Uterus (tissue), 4 donors: Measurements from ENCODE around the gene PSMB3. TPM values are rescaled to one million over a fixed set of nuclear protein-coding genes. Genes with fewer than 3 reads are reported as not detected.

Source experiments
- DNase-seq, 2 donors: peaks; one replicate each; pipeline ENCODE4 v3.0.0-alpha.2; 2019 to 2020
- H3K27ac ChIP-seq, 2 donors: fragments of 200-600 bp; sonication (generic); 1 replicate in 1 of 2; 2 replicates in 1 of 2; pipeline ENCODE4 v1.5.1; 2016 to 2018
- H3K27me3 ChIP-seq, 2 donors: fragments of 200-600 bp; sonication (generic); one replicate each; pipeline ENCODE4 v1.5.1; 2018 to 2019; ENCODE audit warnings: control low read depth in 1 of 2
- H3K36me3 ChIP-seq, 2 donors: fragments of 200-600 bp; sonication (generic); one replicate each; pipeline ENCODE4 v1.5.1; 2019; ENCODE audit warnings: control low read depth in 1 of 2
- H3K4me1 ChIP-seq, 2 donors: fragments of 200-600 bp; sonication (generic); one replicate each; pipeline ENCODE4 v1.5.1; 2018 to 2019; ENCODE audit warnings: control low read depth in 1 of 2
- H3K4me3 ChIP-seq, 2 donors: fragments of 200-600 bp; sonication (generic); 1 replicate in 1 of 2; 2 replicates in 1 of 2; pipeline ENCODE4 v1.5.1; 2018 to 2019; ENCODE audit warnings: mild to moderate bottlenecking in 1 of 2
- H3K9me3 ChIP-seq, 2 donors: fragments of 200-600 bp; sonication (generic); one replicate each; pipeline ENCODE4 v1.5.1; 2019; ENCODE audit warnings: control low read depth in 1 of 2
- CTCF ChIP-seq, 4 experiments: fragments of 200-600 bp in 2 of 4; fragments of 450-650 bp in 2 of 4; sonication (generic) in 2 of 4; IDR thresholded peaks; one replicate each; pipeline ENCODE4 v1.5.1; 2016 to 2019; ENCODE audit warnings: antibody characterized with exemption in 4 of 4, mild to moderate bottlenecking in 2 of 4, moderate library complexity in 1 of 4
- POLR2A ChIP-seq, 2 donors: fragments of 450-650 bp; IDR thresholded peaks; one replicate each; pipeline ENCODE4 v1.6.1; 2016; ENCODE audit warnings: antibody characterized with exemption in 2 of 2, mild to moderate bottlenecking in 1 of 2, moderate library complexity in 1 of 2
- intact Hi-C: fragments of 100-400 bp; cut with DNase I; formaldehyde crosslinking; loops from one replicate; pipeline ENCODE4 v1.15.1; 2023; ENCODE audit warnings: low total_unique reads
- total RNA-seq, 4 donors: library from RNA; depleted of rRNA in 3 of 4; stranded (reverse); fragments of >200 nt in 3 of 4; gene quantifications; one replicate each; pipeline versions ENCODE4 v1.1.0 to v1.2.4, GENCODE V29; 2014 to 2023
- donor health status: DM: yes; HTN: yes; CAD: no.

Gene PSMB3
- total RNA-seq, 4 donors from 2014 or later = 91.6 to 285 (median 101) TPM

- Histone ChIP-seq H3K4me3 (no peak overlapping the region), H3K36me3 (no peaks in the 10 kb centered on the region), H3K27me3 (no peaks in the 10 kb centered on the region), H3K4me1 (no peaks in the 10 kb centered on the region), H3K27ac (peak overlapping the region in 1 of 2 donors; percentile 13), H3K9me3 (no peaks in the 10 kb centered on the region)
- DNase-seq = peak; percentile 62 to 69
- TF ChIP-seq POLR2A (IDR thresholded peaks at IDR 0.05) (no peak), CTCF (IDR thresholded peaks at IDR 0.05) (peak; percentile 87 to 98 (median 92))
- intact Hi-C loops = loop anchor here (5.0 kb wide), 1 partner anchor 58 kb away; no protein-coding TSS in a partner anchor
Observed at GRCh38 chr17:38735161-38735997, 17.2 kb upstream of the PSMB3 start.

- H3K4me3 ChIP-seq = no peak overlapping the region
- no peak for TF ChIP-seq POLR2A (IDR thresholded peaks at IDR 0.05)
- no peak for TF ChIP-seq CTCF (IDR thresholded peaks at IDR 0.05)
- peaks cover 4 to 13% of the 10 kb centered on the region in 2 donors for H3K4me1 ChIP-seq
- H3K27me3 ChIP-seq = no peaks in the 10 kb centered on the region
- intact Hi-C loops = loop anchor here (5.0 kb wide), 1 partner anchor 61 kb away; no protein-coding TSS in a partner anchor
- H3K27ac ChIP-seq = no peak overlapping the region
- no peak for DNase-seq
- no peaks in the 10 kb centered on the region for H3K9me3 ChIP-seq
- no peaks in the 10 kb centered on the region for H3K36me3 ChIP-seq
Observed at GRCh38 chr17:38738007-38738662, 14.4 kb upstream of the PSMB3 start.

DNA sequence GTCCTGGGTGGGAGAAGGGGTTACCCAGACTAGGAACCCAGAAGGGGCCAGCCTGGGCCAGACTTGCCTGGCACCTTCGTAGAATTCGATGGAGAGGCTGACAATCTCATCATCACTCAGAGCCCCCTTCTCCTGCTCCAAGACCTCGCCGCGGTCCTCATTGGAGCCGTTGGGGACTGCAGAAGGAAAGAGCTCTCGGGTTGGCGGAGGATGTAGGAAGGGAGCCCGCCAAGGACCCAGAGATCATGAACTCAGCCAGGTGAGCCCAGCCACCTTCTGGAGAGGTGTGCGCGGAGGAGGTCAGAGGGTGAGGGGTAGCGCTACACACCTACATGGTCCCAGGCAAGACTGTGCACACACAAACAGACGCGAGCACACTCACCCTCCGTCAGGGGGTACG is 13.9 kb upstream of the PSMB3 start:
- Histone ChIP-seq H3K27ac (no peak overlapping the region), H3K9me3 (no peaks in the 10 kb centered on the region), H3K27me3 (no peaks in the 10 kb centered on the region), H3K4me1 (peaks cover 4 to 13% of the 10 kb centered on the region in 2 donors), H3K4me3 (no peak overlapping the region), H3K36me3 (no peaks in the 10 kb centered on the region)
- TF ChIP-seq POLR2A (IDR thresholded peaks at IDR 0.05) = no peak
- intact Hi-C loops = loop anchor here (5.0 kb wide), 1 partner anchor 61 kb away; no protein-coding TSS in a partner anchor
- DNase-seq = no peak

DNA sequence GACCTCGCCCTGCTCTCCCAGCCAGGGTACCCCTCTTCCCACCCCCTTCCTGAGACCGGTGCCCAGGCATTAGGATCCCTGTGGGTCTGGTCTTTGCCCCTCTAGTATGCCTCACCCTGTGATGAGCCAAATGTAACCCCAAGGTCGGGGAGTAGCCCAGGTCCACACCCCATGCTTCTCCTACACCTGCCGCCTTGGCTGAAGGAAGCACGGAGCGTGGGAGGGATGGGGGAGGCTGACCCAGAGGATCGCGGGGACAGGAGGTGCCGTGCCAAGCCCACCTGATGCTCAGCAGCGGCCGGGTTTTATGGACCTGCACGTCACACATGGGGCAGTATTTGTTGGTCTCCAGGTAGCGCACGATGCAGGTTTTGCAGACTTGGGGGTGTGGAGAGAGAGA is 13.2 kb upstream of the PSMB3 start:
- no peaks in the 10 kb centered on the region for H3K27me3 ChIP-seq
- no peaks in the 10 kb centered on the region for H3K9me3 ChIP-seq
- DNase-seq = no peak
- peaks cover 4 to 13% of the 10 kb centered on the region in 2 donors for H3K4me1 ChIP-seq
- H3K36me3 ChIP-seq = no peaks in the 10 kb centered on the region
- intact Hi-C loops = loop anchor here (5.0 kb wide), 1 partner anchor 62 kb away; no protein-coding TSS in a partner anchor
- TF ChIP-seq CTCF (IDR thresholded peaks at IDR 0.05) = no peak
- TF ChIP-seq POLR2A (IDR thresholded peaks at IDR 0.05) = no peak
- H3K4me3 ChIP-seq = no peak overlapping the region
- H3K27ac ChIP-seq = no peak overlapping the region

DNA sequence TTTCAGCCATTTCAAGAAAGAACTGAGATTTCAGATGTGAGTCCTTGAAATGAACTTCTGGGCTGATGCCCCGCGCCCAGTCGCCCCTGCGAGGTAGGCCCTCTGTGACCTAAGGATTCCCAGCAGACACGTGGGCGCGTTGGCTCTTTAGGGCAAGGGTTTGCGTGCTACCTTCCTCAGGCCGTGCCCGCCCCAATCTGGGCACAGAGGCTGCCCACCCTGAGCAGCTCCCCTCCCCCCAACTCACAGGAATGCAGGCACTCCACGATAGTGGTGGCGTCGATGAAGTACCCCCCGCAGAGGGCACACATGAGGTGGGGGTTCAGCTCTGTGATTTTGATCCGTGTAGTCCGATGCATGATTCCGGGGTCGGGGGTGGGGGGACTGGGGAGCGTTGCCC is 12.5 kb upstream of the PSMB3 start:
- H3K9me3 ChIP-seq = no peaks in the 10 kb centered on the region
- DNase-seq = no peak
- H3K36me3 ChIP-seq = no peaks in the 10 kb centered on the region
- H3K4me3 ChIP-seq = no peak overlapping the region
- no peaks in the 10 kb centered on the region for H3K27me3 ChIP-seq
- H3K27ac ChIP-seq = no peak overlapping the region
- TF ChIP-seq POLR2A (IDR thresholded peaks at IDR 0.05) (no peak), CTCF (IDR thresholded peaks at IDR 0.05) (no peak)
- intact Hi-C loops = no loop called here
- H3K4me1 ChIP-seq = peaks cover 4 to 13% of the 10 kb centered on the region in 2 donors
